ENCODE measurements around the gene HCRTR1.

The HCRTR1 gene

DNA sequence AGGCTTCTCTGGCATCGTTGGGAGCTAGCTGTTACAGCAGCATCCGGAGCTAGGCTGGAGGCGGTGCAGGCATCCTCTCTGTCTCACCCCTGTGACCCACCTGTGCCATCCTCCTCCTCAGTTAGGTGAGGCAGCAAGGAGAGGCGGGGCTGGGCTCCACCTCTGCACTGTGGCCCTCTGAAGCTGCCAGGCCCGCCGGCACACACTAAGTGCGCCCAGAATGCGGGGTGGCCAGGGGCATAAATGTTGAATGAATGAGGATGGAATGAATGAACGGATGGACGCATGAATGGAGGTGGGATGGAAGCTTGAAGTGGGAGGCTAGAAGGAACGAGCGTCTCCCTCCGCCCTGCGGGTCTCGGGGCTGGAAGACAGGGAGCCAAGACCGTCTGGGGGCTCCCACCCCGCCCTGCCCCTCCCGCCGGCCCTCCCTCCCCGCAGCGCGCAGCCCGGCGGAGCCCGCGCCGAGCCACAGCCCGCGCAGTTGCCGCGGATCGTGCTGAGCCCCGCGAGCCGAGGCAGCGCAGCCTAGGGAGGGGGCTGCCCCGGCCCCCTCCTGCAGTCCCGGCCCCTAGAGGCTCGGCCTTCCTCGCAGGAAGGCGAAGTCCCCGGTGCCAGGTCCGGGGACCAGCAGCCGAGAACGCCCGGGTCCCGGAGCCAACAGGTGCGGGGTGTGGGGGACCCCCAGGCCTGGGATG, at the start of gene HCRTR1:
HCRTR1 (plus strand) TSS at position 472 of the 698 bp plus-strand sequence. CDS start 1,504 bp downstream, outside the sequence.
- no peak for DNase-seq

- no peak for DNase-seq
Measured at GRCh38 chr1:31567956-31568570, 49.4 kb upstream of the HCRTR1 start.

DNA sequence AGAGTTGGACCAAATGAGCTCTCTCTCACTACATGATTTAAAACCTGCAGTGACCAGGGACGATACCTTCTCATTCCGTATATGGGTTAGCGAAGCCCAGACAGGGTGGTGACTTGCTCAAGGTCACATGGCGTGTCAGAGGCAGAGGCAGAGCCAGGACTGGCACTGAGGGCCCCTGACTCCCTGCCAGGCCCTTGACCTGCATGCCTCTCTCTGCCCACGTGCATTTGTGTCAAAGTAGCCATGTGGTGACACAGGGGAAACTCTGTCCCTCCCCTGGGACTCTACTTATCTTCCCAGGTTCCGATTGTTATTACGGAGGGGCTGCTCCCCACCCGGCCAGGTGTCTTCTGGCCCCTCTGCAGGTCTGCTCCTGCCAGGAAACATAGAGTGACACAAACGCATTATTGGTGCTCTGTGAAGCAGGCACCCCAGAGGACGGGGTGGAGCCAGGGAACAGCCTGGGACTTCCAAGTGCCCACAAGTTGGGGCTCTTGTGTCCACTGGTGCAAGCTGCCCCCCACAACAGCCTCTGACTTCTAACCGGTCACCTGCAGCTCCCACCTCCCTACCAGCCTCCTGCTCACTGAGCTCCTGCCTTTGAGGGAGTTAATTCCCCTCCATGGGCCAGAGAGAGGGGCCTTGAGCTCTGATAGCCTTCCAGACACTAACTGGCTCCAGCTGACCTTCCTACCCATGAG, 48.4 kb upstream of the HCRTR1 start:
- no peak for DNase-seq

DNA sequence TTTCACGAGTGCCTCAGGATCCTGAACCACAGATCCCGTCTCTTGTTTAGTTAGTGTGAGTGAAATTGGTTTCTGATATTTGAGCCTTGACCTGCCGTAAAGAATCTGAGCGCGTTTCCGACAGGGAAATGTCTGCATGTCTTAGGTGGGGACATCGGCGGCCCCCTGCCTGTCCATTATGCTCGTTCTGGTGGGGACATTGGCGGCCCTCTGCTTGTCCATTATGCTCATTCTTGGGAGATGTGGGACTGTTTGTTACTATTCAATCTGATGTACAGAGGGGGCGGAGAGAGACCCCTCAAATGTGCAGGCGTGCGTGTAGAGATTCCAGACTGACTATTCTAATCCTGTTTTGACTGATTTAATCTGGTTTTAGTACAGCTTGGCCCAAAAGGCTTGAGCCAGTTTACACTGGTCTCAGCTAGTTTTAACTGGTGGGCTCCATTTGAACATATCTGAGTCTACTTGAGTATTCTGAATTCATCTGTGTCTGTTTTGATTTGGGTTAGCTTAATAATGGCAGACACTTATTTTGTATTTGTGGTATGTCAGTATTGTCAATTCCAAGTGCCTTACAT, 47.8 kb upstream of the HCRTR1 start:
- no peak for DNase-seq

- no peak for DNase-seq
Measured at GRCh38 chr1:31570228-31570627, 47.3 kb upstream of the HCRTR1 start.

DNA sequence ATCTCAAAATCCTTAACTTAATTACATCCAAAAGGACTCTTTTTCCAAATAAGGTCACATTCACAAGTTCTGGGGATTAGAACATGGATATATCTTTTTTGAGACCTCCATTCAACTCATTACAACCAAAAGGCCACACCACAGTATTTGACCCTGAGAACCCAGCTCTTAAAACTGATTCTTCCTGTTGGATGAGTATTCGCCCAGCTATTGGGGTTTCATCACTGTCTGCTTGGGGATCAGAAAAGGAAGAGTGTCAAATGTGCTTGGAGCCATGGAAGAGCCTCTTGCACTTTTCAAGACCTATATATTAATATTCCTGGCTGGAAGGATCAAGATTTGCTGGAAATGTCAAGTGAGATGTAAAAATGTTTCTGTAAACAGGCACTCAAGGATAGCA, 46.6 kb upstream of the HCRTR1 start:
- DNase-seq: no peak

DNA sequence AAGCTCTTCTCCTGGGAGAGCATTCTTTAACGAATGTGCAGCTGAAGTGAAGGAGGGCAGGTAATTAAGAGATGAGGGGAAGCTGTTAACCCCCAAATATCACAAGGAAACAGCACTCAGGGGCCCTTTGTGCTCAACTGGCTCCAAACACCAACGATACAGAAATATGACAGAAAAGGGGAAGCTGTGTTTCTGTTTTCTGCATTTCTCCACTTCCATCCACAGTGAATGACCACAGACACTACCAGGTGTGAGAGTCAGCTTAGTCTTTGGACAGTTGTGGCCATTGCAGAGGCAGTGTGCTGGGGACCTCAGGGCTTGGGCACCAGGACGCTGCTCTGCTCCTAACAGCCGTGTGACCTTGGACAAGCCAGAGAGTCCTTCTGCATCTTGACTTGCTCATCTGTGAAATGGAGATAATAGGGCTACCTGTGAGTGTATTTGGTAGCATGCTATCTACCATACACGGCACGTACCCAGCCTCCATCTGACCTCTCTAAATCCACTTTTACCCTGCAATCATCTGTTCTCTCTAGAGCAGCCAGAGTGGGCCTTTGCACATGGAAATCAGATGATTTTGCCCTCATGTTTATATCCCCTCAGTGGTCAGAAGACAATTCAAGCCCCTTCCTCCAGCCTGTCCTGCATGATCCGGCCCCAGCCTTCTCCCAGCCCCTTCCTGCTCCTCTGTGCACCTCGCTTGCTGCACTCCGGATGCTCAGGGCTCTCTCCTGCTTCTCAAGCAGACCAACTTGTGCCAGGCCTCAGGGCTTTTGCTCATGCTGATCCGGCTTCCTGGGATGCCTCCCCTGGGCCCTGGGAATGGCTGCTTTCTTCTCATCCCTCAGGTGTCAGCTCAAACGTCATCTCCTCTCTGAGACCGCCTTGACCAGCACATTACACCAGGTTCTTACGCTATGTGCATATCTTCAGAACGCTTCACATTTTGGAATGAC, 45.9 kb upstream of the HCRTR1 start:
- DNase-seq: no peak

DNA sequence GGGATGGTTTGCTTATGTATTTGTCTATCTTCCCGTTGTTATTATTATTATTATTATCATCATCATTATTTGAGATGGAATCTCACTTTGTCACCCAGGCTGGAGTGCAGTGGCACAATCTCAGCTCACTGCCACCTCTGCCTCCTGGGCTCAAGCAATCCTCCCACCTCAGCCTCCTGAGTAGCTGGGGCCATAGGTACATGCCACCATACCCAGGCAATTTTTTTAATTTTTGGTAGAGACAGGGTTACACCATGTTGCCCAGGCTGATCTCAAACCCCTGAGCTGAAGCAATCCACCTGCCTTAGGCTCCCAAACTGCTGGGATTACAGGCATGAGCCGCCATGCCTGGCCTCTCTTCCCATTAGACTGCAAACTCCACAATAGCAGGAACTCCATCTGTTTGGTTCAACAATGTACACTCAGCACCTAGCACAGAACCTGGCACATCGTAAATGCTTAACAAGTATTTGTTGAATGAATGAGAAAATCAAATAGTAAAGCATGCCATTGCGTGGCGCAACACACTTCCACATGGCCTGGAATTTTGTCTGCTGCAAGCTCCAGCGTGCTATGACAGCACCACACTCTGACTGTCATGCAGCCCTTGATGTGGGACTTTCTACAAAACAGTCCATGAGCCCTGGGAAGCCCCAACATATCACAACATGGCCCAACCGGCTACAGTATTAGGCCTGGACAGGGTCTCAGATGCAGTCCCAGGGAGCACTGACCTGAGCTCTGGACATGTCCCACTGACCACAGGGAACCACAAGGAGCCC, 45.0 kb upstream of the HCRTR1 start:
- DNase-seq: no peak

GRCh38 chr1:31573261-31573660, 44.2 kb upstream of the HCRTR1 start:
- no peak for DNase-seq

DNA sequence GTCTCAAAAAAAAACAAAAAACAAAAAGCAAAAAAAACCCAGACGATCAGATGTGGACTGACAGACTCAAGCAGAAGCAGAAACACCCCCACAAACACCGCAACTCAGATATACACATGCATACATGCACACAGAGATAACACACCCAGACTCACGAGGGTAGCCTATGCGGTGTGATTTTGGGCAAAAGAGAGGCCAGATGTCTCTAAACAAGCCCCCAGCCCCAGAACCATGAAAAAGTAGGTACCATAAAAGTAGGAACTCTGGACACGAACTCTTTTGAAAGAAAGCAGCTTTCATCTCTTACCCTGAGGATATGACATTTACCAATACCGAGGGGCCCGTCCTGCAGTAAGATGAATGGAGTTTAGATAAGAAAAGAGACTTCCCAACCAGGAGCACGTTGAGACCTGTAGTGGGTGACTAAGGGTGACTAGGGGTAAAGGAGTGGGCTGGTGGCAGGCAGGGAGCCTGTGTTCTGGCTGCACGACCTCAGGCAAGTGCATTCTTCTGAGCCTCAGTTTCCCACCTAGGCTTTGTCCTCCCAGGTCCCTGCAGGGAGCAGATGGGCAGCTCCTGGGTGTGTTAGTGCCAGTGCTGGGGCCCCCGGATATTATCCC, 42.6 kb upstream of the HCRTR1 start:
- no peak for DNase-seq

- no peak for DNase-seq
Measured at GRCh38 chr1:31575369-31576140, 41.9 kb upstream of the HCRTR1 start.

GRCh38 chr1:31576201-31576669, 41.3 kb upstream of the HCRTR1 start, which contains the start of gene TINAGL1:
Gene TINAGL1, plus strand, starts transcription at chr1:31576515. Its CDS starts 634 bp downstream, at chr1:31577149.
- no peak for DNase-seq

DNA sequence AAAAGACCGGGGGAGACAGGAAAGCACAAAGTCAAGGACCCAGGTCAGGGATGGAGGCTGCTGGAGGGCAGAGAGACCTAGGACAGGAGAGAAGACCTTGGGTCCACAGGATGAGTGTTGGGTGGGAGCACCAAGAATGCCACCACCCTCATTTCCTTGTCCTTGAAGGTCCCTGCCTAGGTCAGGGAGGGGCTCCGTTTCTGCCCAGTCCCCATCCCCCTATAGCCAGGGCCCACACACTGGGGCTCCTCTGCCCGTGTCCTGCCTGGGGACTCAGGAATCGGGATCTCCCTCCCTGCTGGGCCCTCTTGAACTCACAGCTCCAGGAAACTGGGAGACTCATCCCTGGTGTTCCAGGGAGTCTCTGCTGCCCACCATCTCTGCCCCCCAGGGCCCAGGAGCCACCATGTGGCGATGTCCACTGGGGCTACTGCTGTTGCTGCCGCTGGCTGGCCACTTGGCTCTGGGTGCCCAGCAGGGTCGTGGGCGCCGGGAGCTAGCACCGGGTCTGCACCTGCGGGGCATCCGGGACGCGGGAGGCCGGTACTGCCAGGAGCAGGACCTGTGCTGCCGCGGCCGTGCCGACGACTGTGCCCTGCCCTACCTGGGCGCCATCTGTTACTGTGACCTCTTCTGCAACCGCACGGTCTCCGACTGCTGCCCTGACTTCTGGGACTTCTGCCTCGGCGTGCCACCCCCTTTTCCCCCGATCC, 40.6 kb upstream of the HCRTR1 start:
- no peak for DNase-seq

GRCh38 chr1:31577515-31578192, 39.8 kb upstream of the HCRTR1 start:
- DNase-seq: no peak

DNA sequence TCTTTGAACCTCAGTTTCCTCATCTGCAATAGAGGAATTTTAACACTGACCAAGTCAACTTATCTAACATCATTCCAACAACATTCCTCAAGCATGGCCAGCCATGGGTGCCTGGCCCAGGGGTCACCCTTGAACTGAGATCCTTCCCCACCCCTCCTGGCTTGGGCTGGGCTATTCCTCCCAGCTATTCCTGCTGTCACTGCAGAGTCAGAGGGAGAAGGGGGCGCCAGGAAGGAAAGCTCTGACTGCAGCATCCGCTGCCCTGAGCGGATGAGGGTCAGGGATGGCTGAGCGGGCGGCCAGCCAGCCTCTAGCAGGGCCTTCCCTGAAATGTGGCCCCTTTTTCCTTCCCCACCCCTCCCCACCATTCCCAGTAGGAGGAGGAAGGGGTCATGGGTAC, 38.1 kb upstream of the HCRTR1 start:
- DNase-seq: no peak

DNA sequence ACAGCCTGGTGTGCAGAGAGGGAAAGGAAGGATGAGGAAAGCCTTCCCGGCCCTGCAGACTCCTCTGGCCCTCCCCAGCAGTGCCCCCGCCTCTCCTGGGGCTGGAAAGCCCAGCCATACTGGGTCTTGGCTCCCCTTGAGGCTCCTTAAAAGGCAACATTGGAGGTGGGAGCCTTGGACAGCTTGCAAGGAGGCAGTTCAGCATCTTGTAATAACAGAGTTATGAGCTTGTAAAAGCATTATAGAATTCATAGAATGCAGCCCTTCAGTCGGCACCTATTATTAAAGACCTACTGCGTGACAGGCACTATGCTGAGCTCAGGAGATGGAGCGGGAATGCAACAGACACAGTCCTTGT, 37.0 kb upstream of the HCRTR1 start:
- DNase-seq: no peak

- no peak for DNase-seq
Measured at GRCh38 chr1:31580891-31581603, 36.4 kb upstream of the HCRTR1 start.

Data from NCI-H1092 treated with DMSO at 0.1 percent for 48 hours (cell line).